Naive thymus-derived CD4-positive, alpha-beta T cell (primary cell): ENCODE results near the gene F11R. TPM values are rescaled to one million over a fixed set of nuclear protein-coding genes. Genes with fewer than 3 reads are reported as not detected.
A peak's percentile ranks its signal among the peaks of the same experiment; 100 is the strongest.

Experiments
- ATAC-seq: fragments of 150-1000 bp; cut with Tn5 transposase; 2 replicates; pipeline ENCODE4 v1.10.0; 2021; ENCODE audit warnings: mild to moderate bottlenecking, moderate library complexity
- CTCF ChIA-PET: fragments of 350-600 bp; sonication (Branson Sonifier 250); formaldehyde crosslinking; loops from one replicate; lab custom pipeline; 2021; ENCODE audit warnings: antibody characterized with exemption; lab: Charles Lee
- POLR2A ChIA-PET: fragments of 350-600 bp; sonication (Branson Sonifier 250); formaldehyde crosslinking; loops from one replicate; lab custom pipeline; 2021; ENCODE audit warnings: antibody characterized with exemption, inconsistent platforms; lab: Charles Lee
- DNase-seq, 9 donors: peaks; one replicate each; pipeline versions ENCODE4 v3.0.0 to v3.0.0-alpha.2; 2020 to 2022; ENCODE audit warnings: mixed read lengths in 1 of 9
- H3K27ac ChIP-seq: one replicate; pipeline ENCODE4 v1.7.0; 2013; ENCODE audit warnings: mild to moderate bottlenecking, low read depth, low read length, moderate library complexity
- H3K27me3 ChIP-seq, 2 donors: one replicate each; pipeline ENCODE4 v1.7.0; 2013; ENCODE audit warnings: low read length in 2 of 2, mild to moderate bottlenecking in 2 of 2, moderate library complexity in 2 of 2; ENCODE audit not compliant: control insufficient read depth in 2 of 2, insufficient read depth in 2 of 2
- H3K36me3 ChIP-seq, 3 experiments: 1 replicate in 2 of 3; 2 replicates in 1 of 3; pipeline ENCODE4 v1.7.0; 2013; ENCODE audit warnings: low read length in 3 of 3, mild to moderate bottlenecking in 3 of 3, moderate library complexity in 1 of 3; ENCODE audit not compliant: insufficient read depth in 3 of 3, control insufficient read depth in 2 of 3
- H3K4me1 ChIP-seq, 2 donors: one replicate each; pipeline ENCODE4 v1.7.0; 2013; ENCODE audit warnings: low read length in 2 of 2, mild to moderate bottlenecking in 2 of 2, moderate library complexity in 1 of 2; ENCODE audit not compliant: control insufficient read depth in 2 of 2, insufficient read depth in 2 of 2
- H3K4me3 ChIP-seq: 2 replicates; pipeline ENCODE4 v1.7.0; 2013; ENCODE audit warnings: mild to moderate bottlenecking, low read length
- H3K9me3 ChIP-seq, 3 experiments: 1 replicate in 2 of 3; 2 replicates in 1 of 3; pipeline ENCODE4 v1.7.0; 2013; ENCODE audit warnings: low read length in 3 of 3; ENCODE audit not compliant: control insufficient read depth in 2 of 3
- H3K27ac Mint-ChIP-seq, 9 donors: one replicate each; pipeline ENCODE4 v1.8.0; 2020 to 2022; ENCODE audit warnings: mixed read lengths in 9 of 9, mild to moderate bottlenecking in 8 of 9, moderate library complexity in 5 of 9, inconsistent platforms in 2 of 9
- H3K27me3 Mint-ChIP-seq, 5 donors: one replicate each; pipeline ENCODE4 v1.8.0; 2021 to 2022; ENCODE audit warnings: mixed read lengths in 5 of 5, mild to moderate bottlenecking in 1 of 5
- H3K36me3 Mint-ChIP-seq, 5 donors: one replicate each; pipeline ENCODE4 v1.8.0; 2020 to 2022; ENCODE audit warnings: mixed read lengths in 5 of 5, mild to moderate bottlenecking in 3 of 5, inconsistent platforms in 1 of 5
- H3K4me1 Mint-ChIP-seq, 7 donors: one replicate each; pipeline ENCODE4 v1.8.0; 2020 to 2022; ENCODE audit warnings: mixed read lengths in 7 of 7, mild to moderate bottlenecking in 3 of 7, inconsistent platforms in 1 of 7
- H3K4me3 Mint-ChIP-seq, 10 donors: one replicate each; pipeline ENCODE4 v1.8.0; 2020 to 2022; ENCODE audit warnings: mild to moderate bottlenecking in 10 of 10, mixed read lengths in 10 of 10, moderate library complexity in 6 of 10, inconsistent platforms in 2 of 10
- H3K9me3 Mint-ChIP-seq, 11 donors: one replicate each; pipeline ENCODE4 v1.8.0; 2020 to 2022; ENCODE audit warnings: mixed read lengths in 11 of 11, mild to moderate bottlenecking in 4 of 11, inconsistent platforms in 1 of 11, moderate library complexity in 1 of 11
- intact Hi-C, 2 donors: fragments of 100-400 bp; cut with micrococcal nuclease; formaldehyde crosslinking; loops; one replicate each; pipeline ENCODE4 v1.15.1; 2023
- polyA plus RNA-seq, 2 donors: library from polyadenylated mRNA; unstranded; fragments of 300-500 nt; fragmentation: Illumina TruSeq; gene quantifications; one replicate each; pipeline ENCODE4 v1.2.3, GENCODE V29; 2021
- total RNA-seq, 6 experiments: library from RNA in 5 of 6; stranded (reverse) in 5 of 6; gene quantifications; 1 replicate in 5 of 6; 2 replicates in 1 of 6; pipeline ENCODE4 v1.2.3 and lab custom pipeline; 2021 to 2026

Gene F11R
- total and polyA plus RNA-seq, 7 experiments from 2014 or later = 11.3 to 23.7 (median 14.4) TPM

DNA sequence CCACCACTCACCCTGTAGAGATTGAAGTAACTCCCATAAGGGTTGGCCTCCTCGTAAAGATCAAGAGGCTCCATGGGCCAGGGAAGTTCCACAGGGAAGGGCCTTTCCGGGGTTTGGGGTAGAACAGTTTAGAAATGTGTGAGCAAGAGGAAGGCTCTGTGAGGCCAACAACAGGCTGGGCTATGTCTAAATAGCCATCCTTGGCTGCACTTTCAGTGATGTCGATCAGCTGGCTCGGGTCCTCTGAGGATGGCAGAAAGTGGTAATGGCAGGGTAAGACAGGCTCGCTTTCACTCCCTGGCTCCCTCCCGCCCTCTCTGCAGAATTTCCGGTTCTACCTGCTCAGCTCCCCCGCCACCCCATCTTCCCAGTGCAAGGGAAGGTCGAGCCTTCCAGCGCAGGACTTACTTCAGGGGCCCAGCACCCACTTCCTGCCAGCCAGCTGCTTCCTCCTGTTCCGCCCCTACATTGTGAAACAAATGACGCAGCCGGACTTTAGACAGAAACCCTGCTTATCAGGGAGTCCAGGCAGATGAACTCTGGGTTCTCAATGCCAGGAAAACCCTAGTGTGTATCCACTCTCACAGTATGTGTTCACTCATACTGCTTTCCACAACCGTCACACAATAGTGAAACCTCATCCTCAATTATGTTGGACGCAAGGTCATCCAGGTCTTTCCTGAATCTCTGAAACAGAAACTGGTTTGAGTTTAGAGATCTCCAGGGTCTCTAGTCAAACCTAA, 7.3 kb downstream of the F11R start:
- Histone ChIP-seq H3K27me3 (no peaks in the 10 kb centered on the region), H3K27ac (peak overlapping the region; percentile 73), H3K9me3 (no peaks in the 10 kb centered on the region), H3K4me3 (peak overlapping the region; percentile 57), H3K36me3 (no peaks in the 10 kb centered on the region), H3K4me1 (peaks cover 10 to 29% of the 10 kb centered on the region in 2 donors)
- Mint-ChIP-seq H3K4me1 (peaks cover 23 to 49% (median 40%) of the 10 kb centered on the region in 7 donors), H3K4me3 (peak overlapping the region; percentile 74 to 97 (median 84)), H3K27ac (peak overlapping the region; percentile 91 to 98 (median 96)), H3K36me3 (no peaks in the 10 kb centered on the region), H3K9me3 (no peaks in the 10 kb centered on the region), H3K27me3 (no peaks in the 10 kb centered on the region)
- ATAC-seq (peak; percentile 88), DNase-seq (peak; percentile 23 to 63 (median 57))
- CTCF ChIA-PET = interaction anchor here (1.5 to 3.0 kb wide), 2 partner anchors 16 to 25 kb away, joined by 5 to 12 read pairs; partner anchors contain the start of gene TSTD1
- intact Hi-C loops = loop anchor here (1.0 to 2.0 kb wide), 2 partner anchors 8 to 17 kb away; partner anchors contain the start of gene F11R (in 2 of the 2)
- POLR2A ChIA-PET = interaction anchor here (0.6 to 3.4 kb wide), 12 partner anchors 8 to 99 kb away, joined by 3 to 16 read pairs (median 4); partner anchors contain the start of genes ARHGAP30, F11R, TSTD1 and USF1

- intact Hi-C loops = loop anchor here (1.0 to 2.0 kb wide), 2 partner anchors 8 to 16 kb away; partner anchors contain the start of gene F11R (in 2 of the 2)
- H3K27ac ChIP-seq = peak overlapping the region; percentile 73
- H3K9me3 ChIP-seq = no peaks in the 10 kb centered on the region
- Mint-ChIP-seq H3K9me3 (no peaks in the 10 kb centered on the region), H3K27me3 (no peaks in the 10 kb centered on the region), H3K27ac (peak overlapping the region; percentile 91 to 98 (median 96)), H3K36me3 (no peaks in the 10 kb centered on the region), H3K4me1 (peaks cover 23 to 44% (median 36%) of the 10 kb centered on the region in 7 donors), H3K4me3 (peak overlapping the region; percentile 74 to 97 (median 84))
- no peaks in the 10 kb centered on the region for H3K27me3 ChIP-seq
- peak; percentile 54 for ATAC-seq
- peaks cover 10 to 29% of the 10 kb centered on the region in 2 donors for H3K4me1 ChIP-seq
- H3K36me3 ChIP-seq = no peaks in the 10 kb centered on the region
- ChIA-PET POLR2A (interaction anchor here (0.8 to 3.4 kb wide), 9 partner anchors 8 to 99 kb away, joined by 3 to 16 read pairs (median 5); partner anchors contain the start of genes ARHGAP30, F11R and USF1), CTCF (interaction anchor here (1.5 to 3.0 kb wide), 2 partner anchors 15 to 25 kb away, joined by 5 to 12 read pairs; partner anchors contain the start of gene TSTD1)
- no peak for DNase-seq
- peak overlapping the region; percentile 57 for H3K4me3 ChIP-seq
Observed at GRCh38 chr1:161013131-161013487, 7.8 kb downstream of the F11R start.

DNA sequence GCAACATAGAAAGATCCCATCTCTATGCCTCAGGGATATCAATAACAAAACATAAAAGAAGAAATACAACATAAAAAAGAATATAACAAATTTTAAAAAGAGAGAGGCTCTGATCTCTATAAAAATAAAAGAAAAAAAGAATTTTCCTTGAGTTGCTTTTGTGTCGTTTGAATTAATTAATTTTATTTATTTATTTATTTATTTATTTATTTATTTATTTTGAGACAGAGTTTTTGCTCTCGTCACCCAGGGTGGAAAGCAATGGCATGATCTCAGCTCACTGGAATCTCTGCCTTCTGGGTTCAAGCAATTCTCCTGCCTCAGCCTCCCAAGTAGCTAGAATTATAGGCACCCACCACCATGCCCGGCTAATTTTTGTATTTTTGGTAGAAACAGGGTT, 8.5 kb downstream of the F11R start:
- intact Hi-C loops = loop anchor here in 1 of 2 donors (2.0 kb wide), 1 partner anchor 16 kb away; no protein-coding TSS in a partner anchor
- no peaks in the 10 kb centered on the region for H3K27me3 ChIP-seq
- ChIA-PET CTCF (interaction anchor here (3.0 kb wide), 1 partner anchor 15 kb away, joined by 12 read pairs; no protein-coding TSS in a partner anchor), POLR2A (interaction anchor here (0.6 to 3.4 kb wide), 5 partner anchors 9 to 291 kb away, joined by 3 to 16 read pairs (median 5); partner anchors contain the start of genes ARHGAP30 and F11R)
- H3K27ac ChIP-seq = peak overlapping the region; percentile 73
- ATAC-seq (no peak), DNase-seq (no peak)
- no peaks in the 10 kb centered on the region for H3K27me3 Mint-ChIP-seq
- H3K4me3 ChIP-seq = no peak overlapping the region
- no peaks in the 10 kb centered on the region for H3K36me3 Mint-ChIP-seq
- peaks cover 10 to 29% of the 10 kb centered on the region in 2 donors for H3K4me1 ChIP-seq
- H3K9me3 ChIP-seq = no peaks in the 10 kb centered on the region
- peak overlapping the region in 8 of 9 donors; percentile 38 to 97 (median 84) for H3K27ac Mint-ChIP-seq
- peak overlapping the region in 4 of 10 donors; percentile 19 to 84 (median 46) for H3K4me3 Mint-ChIP-seq
- H3K4me1 Mint-ChIP-seq = peaks cover 22 to 38% (median 32%) of the 10 kb centered on the region in 7 donors
- no peaks in the 10 kb centered on the region for H3K9me3 Mint-ChIP-seq
- no peaks in the 10 kb centered on the region for H3K36me3 ChIP-seq

DNA sequence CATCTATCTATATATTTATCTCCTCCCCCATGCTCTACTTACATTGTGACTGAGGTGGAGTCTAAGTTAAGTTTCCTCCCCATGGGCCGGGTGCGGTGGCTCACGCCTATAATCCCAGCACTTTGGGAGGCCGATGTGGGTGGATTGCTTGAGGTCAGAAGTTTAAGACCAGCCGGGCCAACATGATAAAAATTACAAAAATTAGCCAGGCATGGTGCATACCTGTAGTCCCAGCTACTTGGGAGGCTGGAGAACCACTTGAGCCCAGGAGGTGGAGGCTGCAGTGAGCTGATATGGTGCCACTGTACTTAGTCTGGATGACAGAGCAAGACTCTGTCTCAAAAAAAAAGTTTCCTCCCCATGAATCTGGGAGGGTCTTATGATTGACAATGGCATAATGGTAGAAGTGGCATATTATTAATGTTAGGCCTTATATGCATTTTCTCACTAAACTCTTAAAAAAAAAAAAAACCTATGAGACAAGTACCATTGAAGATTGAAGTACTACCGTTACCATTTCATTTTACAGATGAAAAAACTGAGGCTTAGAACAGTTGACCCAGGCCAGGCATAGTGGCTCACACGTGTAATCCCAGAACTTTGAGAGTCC, 11.2 kb downstream of the F11R start:
- intact Hi-C loops = no loop called here
- POLR2A ChIA-PET = interaction anchor here (0.7 to 1.0 kb wide), 3 partner anchors 10 to 61 kb away, joined by 3 to 4 read pairs (median 4); partner anchors contain the start of gene F11R
- ATAC-seq = no peak
- Mint-ChIP-seq H3K27ac (peak overlapping the region in 4 of 9 donors; percentile 20 to 71 (median 43)), H3K4me1 (peaks cover 22 to 37% (median 27%) of the 10 kb centered on the region in 7 donors), H3K9me3 (no peaks in the 10 kb centered on the region), H3K36me3 (peaks cover 0 to 3% (median 0%) of the 10 kb centered on the region in 5 donors), H3K4me3 (no peak overlapping the region), H3K27me3 (no peaks in the 10 kb centered on the region)
- Histone ChIP-seq H3K4me1 (peaks cover 10 to 29% of the 10 kb centered on the region in 2 donors), H3K4me3 (no peak overlapping the region), H3K36me3 (no peaks in the 10 kb centered on the region), H3K9me3 (no peaks in the 10 kb centered on the region), H3K27ac (no peak overlapping the region), H3K27me3 (no peaks in the 10 kb centered on the region)
- CTCF ChIA-PET = no interaction called here
- DNase-seq = no peak

DNA sequence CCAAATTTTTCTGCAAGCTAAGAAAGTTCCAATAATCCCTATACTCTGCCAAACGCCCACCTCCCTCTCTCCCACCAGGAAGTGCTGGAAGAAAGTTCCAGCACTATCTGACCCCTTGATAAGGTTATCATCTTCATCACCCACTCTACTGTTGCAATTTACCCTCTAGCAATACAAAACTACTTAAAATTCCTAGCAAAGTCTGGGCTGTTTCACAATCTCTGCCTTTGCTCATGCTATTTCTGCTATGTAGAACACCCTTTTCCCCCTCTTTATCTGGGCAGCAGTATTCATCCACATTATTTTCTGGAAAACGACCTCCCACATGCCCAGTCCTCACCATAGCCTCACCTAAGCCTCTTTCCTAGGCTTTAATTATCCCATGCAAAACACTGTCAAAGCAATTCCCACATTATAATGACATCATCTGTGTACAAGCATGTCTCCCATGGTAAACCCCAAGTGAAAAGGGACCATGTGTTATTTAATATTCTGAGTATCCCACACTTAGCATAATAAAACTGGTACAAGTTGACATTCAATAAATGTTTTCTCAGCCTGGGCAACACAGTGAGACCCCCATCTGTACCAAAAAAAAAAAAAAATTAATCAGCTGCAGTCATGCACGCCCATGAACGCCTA, 12.0 kb downstream of the F11R start:
- Mint-ChIP-seq H3K27me3 (no peaks in the 10 kb centered on the region), H3K27ac (peak overlapping the region in 2 of 9 donors; percentile 47 to 70), H3K4me3 (no peak overlapping the region), H3K4me1 (peaks cover 19 to 33% (median 24%) of the 10 kb centered on the region in 7 donors), H3K9me3 (no peaks in the 10 kb centered on the region), H3K36me3 (peaks cover 0 to 3% (median 0%) of the 10 kb centered on the region in 5 donors)
- H3K36me3 ChIP-seq = no peaks in the 10 kb centered on the region
- no peak overlapping the region for H3K4me3 ChIP-seq
- no peak for DNase-seq
- ATAC-seq = no peak
- POLR2A ChIA-PET = interaction anchor here (0.7 to 1.4 kb wide), 2 partner anchors 11 to 195 kb away, joined by 3 read pairs; no protein-coding TSS in a partner anchor
- CTCF ChIA-PET = no interaction called here
- no peak overlapping the region for H3K27ac ChIP-seq
- intact Hi-C loops = no loop called here
- no peaks in the 10 kb centered on the region for H3K9me3 ChIP-seq
- H3K4me1 ChIP-seq = peaks cover 10 to 24% of the 10 kb centered on the region in 2 donors
- H3K27me3 ChIP-seq = no peaks in the 10 kb centered on the region
